ENCODE data around the gene BOC.
A peak's percentile ranks its signal among the peaks of the same experiment; 100 is the strongest.

Gene BOC

DNA sequence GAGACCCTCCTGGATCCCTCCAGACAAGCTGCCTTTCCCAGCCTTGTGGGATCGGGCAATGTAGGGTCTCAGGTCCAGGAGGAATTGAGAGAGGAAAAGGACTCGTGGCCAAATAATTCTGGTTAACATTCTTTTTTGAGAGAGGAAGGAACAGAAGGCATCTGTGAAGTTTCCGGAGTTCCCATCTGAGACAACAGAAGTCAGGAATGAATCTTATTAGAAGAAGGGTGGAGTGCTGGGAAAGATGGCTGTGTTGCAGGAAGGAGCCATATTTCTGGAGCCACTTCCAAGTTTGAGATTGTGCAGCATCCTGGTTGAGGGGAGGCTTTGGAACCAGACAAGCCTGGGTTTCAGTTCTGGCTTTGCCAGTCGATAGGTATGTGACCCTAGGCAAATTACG lies 9.4 kb downstream of the BOC start:
- H3K4me3 ChIP-seq (replicated peaks; ENCODE audit: low read depth, low read length) = no peak overlapping the region
- no peaks in the 10 kb centered on the region for H3K36me3 ChIP-seq (ENCODE audit: control insufficient read depth, insufficient read depth, low read length)
- no peak for DNase-seq (ENCODE audit: extremely low read depth, insufficient read length)
- H3K27me3 ChIP-seq (replicated peaks; ENCODE audit: control insufficient read depth, insufficient read depth, low read length) = no peaks in the 10 kb centered on the region; the same call in 1 of the 2 replicates
- TF ChIP-seq, protein P1, sequence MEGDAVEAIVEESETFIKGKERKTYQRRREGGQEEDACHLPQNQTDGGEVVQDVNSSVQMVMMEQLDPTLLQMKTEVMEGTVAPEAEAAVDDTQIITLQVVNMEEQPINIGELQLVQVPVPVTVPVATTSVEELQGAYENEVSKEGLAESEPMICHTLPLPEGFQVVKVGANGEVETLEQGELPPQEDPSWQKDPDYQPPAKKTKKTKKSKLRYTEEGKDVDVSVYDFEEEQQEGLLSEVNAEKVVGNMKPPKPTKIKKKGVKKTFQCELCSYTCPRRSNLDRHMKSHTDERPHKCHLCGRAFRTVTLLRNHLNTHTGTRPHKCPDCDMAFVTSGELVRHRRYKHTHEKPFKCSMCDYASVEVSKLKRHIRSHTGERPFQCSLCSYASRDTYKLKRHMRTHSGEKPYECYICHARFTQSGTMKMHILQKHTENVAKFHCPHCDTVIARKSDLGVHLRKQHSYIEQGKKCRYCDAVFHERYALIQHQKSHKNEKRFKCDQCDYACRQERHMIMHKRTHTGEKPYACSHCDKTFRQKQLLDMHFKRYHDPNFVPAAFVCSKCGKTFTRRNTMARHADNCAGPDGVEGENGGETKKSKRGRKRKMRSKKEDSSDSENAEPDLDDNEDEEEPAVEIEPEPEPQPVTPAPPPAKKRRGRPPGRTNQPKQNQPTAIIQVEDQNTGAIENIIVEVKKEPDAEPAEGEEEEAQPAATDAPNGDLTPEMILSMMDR (IDR thresholded peaks at IDR 0.05; ENCODE audit: insufficient read depth, low read length, poor library complexity, severe bottlenecking) = no peak

DNA sequence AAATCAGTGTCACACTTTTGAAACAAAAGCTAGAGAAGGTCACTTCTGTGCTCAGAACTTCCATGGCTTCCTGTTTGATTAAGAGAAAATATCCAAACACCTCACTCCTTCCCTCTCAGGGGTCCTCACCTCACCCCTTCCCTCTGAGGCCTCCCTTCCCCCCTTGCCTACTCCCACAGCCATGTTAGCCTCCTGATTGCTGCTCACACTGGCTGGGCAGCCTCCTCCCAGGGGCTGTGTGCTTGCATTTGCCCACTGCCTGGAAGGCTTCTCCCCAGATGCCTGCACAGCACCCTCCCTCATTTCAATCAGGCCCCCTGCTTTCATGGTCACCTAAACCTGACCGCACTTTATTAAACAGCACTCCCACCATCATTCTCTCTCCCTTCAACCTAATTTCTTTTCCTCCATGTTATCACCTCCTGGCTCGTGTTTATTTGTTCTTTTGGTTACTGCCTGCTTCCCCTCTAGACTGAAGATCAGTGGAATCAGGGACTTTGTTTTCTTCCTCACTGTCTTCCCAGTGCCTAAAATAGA lies 10.4 kb downstream of the BOC start:
- no peak overlapping the region for H3K4me3 ChIP-seq (replicated peaks; ENCODE audit: low read depth, low read length)
- H3K36me3 ChIP-seq (ENCODE audit: control insufficient read depth, insufficient read depth, low read length) = no peaks in the 10 kb centered on the region
- TF ChIP-seq, protein P1 (IDR thresholded peaks at IDR 0.05; ENCODE audit: insufficient read depth, low read length, poor library complexity, severe bottlenecking) = no peak
- H3K27me3 ChIP-seq (replicated peaks; ENCODE audit: control insufficient read depth, insufficient read depth, low read length) = no peaks in the 10 kb centered on the region; the same call in none of the 2 replicates
- DNase-seq (ENCODE audit: extremely low read depth, insufficient read length) = no peak

DNA sequence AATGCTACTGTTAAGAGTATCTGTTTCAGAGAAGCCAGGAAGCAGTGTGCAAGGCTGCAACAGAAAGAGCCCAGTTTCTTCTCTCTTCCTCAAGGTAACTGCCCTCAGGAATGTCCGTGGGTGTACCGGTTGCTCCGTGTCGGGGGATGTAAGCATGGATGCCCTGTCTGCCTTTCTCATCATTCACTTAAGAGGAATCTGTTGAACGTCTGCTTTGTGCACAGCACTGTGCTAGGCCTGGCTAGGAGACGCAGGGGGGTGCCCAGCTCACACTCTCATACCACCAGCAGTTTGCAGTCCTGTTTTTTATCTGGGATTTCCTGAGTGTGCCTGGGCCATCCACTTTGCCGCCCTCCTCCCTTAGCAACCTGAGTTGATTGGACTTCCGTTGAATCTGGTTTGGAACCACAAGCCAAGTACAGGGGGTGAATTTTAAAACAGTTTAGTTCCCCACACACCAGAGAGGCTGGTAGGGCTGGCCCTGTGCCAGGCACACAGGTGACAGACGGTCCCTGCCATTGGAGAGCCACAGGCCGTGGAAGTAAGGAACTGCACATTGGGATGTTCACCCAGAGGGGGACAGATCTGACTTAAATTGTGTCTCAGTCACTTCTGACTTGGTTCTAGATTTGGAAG lies 11.2 kb downstream of the BOC start:
- H3K27me3 ChIP-seq (replicated peaks; ENCODE audit: control insufficient read depth, insufficient read depth, low read length) = no peaks in the 10 kb centered on the region; the same call in none of the 2 replicates
- H3K4me3 ChIP-seq (replicated peaks; ENCODE audit: low read depth, low read length) = no peak overlapping the region
- no peaks in the 10 kb centered on the region for H3K36me3 ChIP-seq (ENCODE audit: control insufficient read depth, insufficient read depth, low read length)
- TF ChIP-seq, protein P1 (IDR thresholded peaks at IDR 0.05; ENCODE audit: insufficient read depth, low read length, poor library complexity, severe bottlenecking) = no peak
- no peak for DNase-seq (ENCODE audit: extremely low read depth, insufficient read length)

DNA sequence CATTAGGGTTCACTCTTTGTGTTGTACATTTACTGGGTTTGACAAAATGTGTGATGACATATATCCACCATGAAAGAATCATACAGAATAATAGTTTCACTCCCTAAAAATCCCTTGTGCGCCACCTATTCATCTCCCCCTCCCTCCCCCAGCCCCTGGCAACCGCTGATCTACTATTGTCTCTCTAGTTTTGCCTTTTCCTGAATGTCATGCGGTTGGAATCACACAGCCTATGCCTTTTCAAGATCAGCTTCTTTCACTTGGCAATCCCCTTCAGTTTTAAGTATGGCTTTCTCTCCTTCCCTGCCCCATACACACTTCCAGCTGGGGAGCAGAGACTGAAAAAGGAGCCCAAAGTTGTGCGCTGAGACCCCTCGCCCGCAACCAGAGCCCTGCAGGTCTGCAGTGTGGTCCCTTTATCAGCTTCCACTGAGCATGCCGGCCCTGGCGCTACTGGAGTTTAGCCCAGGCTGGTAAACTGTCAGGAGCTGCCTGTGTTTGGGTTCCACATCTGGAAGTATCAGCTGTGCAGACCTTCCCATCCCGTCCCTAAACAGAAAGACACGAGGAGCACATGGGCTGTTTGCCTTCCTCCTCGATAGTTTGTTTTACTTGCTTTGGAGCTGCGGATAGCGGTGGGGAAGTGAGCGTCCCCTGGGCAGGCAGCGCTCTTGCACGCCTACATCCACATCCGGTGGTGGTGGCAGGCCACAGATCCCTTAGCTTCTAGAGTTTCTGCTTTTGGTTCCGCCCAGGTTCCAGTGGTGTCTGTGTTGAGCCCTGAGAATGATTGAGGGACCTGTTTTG lies 12.3 kb downstream of the BOC start:
- DNase-seq (ENCODE audit: extremely low read depth, insufficient read length) = peak; percentile 28
- TF ChIP-seq, protein P1 (IDR thresholded peaks at IDR 0.05; ENCODE audit: insufficient read depth, low read length, poor library complexity, severe bottlenecking) = no peak
- Histone ChIP-seq H3K4me3 (replicated peaks; ENCODE audit: low read depth, low read length) (no peak overlapping the region), H3K36me3 (ENCODE audit: control insufficient read depth, insufficient read depth, low read length) (no peaks in the 10 kb centered on the region), H3K27me3 (replicated peaks; ENCODE audit: control insufficient read depth, insufficient read depth, low read length) (no peaks in the 10 kb centered on the region; the same call in none of the 2 replicates)

DNA sequence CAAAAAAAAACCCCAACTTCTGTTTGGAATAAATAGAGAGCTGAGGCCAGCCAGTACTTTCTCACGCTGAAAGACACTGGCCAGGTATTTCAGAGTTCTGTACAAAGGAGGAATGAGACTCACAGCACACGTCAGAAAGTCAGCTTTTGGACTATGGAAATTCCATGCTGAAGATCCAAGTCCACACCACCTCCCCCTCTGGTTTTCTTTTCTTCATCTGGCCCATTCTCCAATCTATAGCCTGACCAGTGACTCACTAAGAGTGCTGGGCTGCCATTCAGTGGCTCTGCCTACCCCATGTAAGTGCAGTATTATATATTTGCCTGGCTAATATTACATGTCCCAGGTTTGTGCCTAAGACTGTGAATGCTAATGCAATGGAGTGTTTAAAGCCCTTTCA lies 13.9 kb downstream of the BOC start:
- H3K27me3 ChIP-seq (replicated peaks; ENCODE audit: control insufficient read depth, insufficient read depth, low read length) = no peaks in the 10 kb centered on the region; the same call in none of the 2 replicates
- H3K36me3 ChIP-seq (ENCODE audit: control insufficient read depth, insufficient read depth, low read length) = no peaks in the 10 kb centered on the region
- no peak for DNase-seq (ENCODE audit: extremely low read depth, insufficient read length)
- TF ChIP-seq, protein P1 (IDR thresholded peaks at IDR 0.05; ENCODE audit: insufficient read depth, low read length, poor library complexity, severe bottlenecking) = no peak
- no peak overlapping the region for H3K4me3 ChIP-seq (replicated peaks; ENCODE audit: low read depth, low read length)

All from GM06990 (cell line).